Germinal center (tissue), 1 donor: Measurements from ENCODE around the gene ARHGEF28.
A peak's percentile ranks its signal among the peaks of the same experiment; 100 is the strongest.

Experiments used
- DNase-seq: peaks from one replicate; pipeline ENCODE4 v3.0.0; 2012; ENCODE audit warnings: mixed read lengths, low spot score

ARHGEF28 gene

GRCh38 chr5:73900566-73900965, 274.6 kb downstream of the ARHGEF28 start:
- no peak for DNase-seq

DNA sequence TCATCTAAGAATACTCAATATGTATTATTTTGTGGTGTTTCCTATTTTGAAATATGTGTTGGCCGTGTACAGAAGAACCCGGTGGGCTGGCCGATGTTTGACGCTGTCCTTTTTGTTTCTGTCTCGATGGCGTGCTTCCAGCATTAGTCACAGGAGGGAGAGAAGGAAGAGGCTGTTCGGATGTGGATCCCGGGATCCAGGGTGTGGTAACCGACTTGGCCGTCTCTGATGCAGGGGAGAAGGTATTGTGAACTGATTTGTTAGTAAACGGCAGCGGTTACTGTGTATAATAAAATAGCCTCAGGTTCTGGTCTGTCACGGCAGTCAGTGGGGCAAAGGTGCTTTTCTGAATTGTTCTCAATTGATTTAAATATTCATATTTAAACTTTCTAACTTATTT, 275.0 kb downstream of the ARHGEF28 start:
- no peak for DNase-seq

DNA sequence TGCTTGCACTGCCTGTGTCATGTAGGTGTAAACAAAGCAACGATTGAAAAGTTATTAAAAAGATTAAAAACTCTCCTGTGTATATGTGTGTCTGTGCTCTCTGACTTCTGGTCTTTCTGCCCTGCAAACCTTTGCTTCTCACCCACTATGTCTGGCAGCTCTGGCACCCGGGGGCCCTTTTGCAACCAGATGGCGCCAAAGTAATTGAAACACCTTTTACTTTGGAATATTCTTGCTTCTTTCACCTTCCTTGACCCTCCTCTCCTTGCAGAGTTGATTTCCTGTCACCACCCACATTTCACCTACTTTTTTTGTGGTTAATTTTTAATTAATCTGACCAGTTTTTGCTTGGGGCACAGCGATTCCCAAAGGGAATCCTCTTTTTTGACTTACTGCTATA, 275.5 kb downstream of the ARHGEF28 start:
- DNase-seq: no peak

- peak; percentile 21 for DNase-seq
These were observed 276.5 kb downstream of the ARHGEF28 start for GRCh38 chr5:73902327-73903051.

DNA sequence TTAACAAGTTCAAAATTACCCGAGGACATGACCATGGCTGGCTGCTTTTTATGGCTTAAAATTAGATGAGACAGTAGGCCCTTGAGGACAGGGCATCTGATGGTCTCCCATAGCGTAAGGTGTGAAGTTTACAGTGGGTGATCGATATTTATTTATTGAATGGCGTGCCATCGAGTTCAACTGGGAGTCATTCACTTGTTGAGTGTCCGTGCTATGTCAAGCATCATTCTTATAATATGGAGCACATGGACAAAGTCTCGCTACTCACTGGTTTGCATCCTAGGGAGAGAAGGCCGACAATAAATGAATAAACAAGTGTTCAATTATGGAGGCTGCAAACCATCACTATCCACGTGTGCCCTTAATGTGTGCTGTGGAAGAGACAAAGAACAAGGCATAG, 277.2 kb downstream of the ARHGEF28 start:
- no peak for DNase-seq

GRCh38 chr5:73906277-73906676, 280.3 kb downstream of the ARHGEF28 start:
- no peak for DNase-seq

GRCh38 chr5:73907164-73907563, 281.2 kb downstream of the ARHGEF28 start:
- DNase-seq: no peak

GRCh38 chr5:73908395-73908794, 282.4 kb downstream of the ARHGEF28 start:
- DNase-seq: no peak

DNA sequence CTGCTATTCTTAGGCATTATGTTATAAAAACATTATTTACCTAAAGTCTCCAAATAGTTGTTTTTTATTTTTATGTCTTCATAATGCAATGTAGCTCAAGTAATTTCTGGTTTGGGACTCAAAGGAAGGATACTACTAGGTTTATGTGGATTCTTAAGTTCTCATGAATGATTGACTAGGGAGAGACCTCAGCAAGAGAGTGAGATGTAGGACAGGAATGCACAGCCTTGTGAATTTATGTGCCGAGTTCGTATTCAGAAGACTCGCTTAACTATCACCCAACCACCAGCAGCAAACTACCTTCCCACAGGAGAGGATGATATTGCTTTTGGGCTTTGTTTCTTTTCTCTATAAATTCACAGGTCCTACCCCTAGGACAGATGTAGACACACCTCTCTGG, 282.9 kb downstream of the ARHGEF28 start:
- DNase-seq: no peak

DNA sequence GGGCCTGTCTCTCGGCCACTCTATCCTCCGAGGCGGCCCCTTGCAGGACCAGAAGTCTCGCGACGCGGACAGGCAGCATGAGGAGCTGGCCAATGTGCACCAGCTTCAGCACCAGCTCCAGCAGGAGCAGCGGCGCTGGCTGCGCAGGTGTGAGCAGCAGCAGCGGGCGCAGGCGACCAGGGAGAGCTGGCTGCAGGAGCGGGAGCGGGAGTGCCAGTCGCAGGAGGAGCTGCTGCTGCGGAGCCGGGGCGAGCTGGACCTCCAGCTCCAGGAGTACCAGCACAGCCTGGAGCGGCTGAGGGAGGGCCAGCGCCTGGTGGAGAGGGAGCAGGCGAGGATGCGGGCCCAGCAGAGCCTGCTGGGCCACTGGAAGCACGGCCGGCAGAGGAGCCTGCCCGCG, 283.5 kb downstream of the ARHGEF28 start:
- no peak for DNase-seq

DNA sequence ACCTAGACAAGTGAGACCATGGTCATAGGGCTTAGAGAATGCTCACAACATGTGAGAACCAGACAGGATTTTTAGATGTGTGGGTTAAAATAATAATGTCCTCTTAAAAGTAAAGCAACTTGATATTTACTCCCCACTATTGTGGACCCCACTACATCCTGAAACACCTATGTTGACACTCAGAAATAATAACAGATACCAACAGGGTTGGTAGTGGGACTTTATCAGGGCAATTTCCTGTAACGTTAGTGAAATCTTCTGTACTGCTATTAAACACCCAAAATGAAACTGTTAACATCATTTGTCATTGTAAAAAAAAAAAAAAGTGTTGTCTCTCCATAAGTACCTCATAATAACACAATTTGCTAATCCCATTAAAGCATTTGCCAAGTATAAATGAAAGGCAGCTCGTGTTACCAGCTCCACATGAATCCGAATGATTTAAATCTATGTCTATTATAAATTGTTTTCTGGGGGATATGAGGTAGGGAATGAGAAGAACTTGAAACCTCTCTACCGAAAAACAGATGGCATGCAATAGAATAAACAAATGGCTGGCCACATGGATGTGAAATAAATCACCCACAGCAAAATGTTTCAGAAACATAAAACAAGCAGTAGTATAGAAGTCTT, 285.9 kb downstream of the ARHGEF28 start:
- no peak for DNase-seq

DNA sequence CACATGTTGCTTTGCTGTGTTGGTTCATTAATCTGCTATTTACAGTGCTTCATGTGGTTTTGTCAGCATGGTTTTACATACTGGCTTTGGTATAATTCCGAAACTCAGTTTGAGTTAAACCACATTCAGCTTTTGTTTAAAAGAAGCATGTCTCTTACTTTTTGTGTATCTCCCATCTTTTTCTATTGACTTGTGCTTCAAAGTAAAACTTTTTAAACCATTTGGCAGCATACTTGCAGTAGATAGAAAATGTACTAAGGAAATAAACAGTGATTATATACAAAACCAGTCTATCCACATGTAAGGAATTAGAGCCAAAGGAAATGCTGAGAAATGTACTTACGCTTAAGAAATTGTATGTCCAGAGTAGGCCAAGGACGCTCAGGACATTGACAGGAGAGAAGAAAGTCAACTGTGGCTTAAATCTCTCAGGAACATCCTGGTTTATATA, 286.9 kb downstream of the ARHGEF28 start:
- no peak for DNase-seq

DNA sequence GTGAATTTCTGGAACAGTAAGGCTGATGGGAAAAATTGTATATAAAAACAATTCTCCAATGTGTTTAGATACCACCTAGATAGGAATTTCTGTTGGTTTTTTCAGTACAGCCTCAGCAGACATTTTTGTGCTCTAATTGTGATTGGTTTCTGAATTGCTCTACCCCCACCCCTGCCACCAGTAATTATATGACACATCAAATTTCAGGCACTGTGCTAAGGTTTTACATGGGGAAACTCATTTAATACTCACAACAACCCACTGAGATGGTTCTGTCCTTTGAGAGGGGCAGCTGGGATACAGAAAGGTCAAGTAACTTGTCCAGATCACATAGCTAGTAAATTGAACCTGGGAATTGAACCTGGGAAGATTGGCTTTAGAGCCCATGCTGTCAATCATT, 288.0 kb downstream of the ARHGEF28 start:
- DNase-seq: no peak

- DNase-seq: no peak
These were observed 289.3 kb downstream of the ARHGEF28 start for GRCh38 chr5:73915345-73915744.

- DNase-seq: no peak
These were observed 291.4 kb downstream of the ARHGEF28 start for GRCh38 chr5:73917433-73917832.

DNA sequence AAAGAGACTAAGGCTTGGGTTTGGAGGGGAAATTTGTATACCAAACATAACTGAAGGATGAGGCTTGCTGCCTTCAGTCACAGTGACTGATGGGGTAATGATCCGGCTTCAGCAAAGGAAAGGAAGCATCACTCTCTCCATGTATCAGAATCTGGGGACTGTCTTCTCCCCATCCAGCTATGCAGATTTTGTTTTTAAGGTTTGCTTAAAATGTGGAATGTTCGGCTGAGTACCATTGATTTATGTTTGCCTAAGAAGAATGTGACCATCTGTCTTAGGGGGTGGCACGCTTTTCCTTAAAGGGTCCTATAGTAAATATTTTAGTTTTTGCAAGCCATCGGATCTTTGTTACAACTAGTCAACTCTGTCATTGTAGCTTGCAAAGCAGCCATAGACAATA, 291.9 kb downstream of the ARHGEF28 start:
- no peak for DNase-seq

- no peak for DNase-seq
These were observed 292.8 kb downstream of the ARHGEF28 start for GRCh38 chr5:73918791-73919221.

- no peak for DNase-seq
These were observed 295.7 kb downstream of the ARHGEF28 start for GRCh38 chr5:73921741-73922140.

DNA sequence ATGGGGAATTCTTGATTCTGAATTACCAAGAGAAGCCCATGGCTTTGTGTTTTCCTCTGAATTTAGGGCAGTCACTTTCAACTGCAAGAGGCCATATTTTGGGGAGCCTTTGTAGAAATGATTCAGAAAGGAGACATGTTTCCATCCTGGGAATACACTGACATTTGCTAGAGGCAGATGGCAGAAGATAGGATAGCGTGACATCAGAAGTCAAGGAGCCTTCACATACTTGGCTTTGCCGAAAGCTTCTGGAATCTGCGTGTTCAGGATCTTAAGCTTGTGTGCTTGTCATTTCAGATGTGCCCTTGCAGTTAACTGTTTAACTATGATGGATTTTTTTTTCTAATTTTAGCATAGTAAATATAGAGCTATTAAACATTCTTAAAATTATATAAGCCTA, 296.2 kb downstream of the ARHGEF28 start:
- no peak for DNase-seq

- DNase-seq: no peak
These were observed 297.0 kb downstream of the ARHGEF28 start for GRCh38 chr5:73922875-73923557.

DNA sequence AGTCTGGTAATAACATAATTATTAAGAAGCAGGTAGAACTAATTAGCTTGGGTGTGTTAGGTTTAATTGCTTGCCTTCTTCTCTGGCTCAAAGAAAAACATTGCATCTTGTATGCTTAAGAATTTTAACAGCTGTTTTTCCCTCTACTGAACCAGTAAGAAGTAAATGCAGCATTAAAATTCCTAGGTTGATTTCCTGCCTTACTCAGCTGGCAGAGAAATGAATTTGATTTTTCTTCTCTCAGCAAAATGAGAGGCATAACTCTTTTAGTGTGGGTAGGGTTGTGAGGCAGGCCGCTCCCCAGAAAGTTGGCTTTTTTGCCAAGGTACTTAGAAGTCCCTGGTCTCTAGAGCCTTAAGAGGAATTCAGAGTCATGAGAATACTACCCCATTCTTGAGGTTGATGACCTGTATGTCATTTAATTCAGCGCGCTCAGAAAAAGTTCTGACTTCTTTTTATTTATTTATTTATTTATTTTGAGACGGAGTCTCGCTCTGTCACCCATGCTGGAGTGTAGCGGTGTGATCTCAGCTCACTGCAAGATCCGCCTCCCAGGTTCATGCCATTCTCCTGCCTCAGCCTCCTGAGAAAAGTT, 302.6 kb downstream of the ARHGEF28 start:
- no peak for DNase-seq

DNA sequence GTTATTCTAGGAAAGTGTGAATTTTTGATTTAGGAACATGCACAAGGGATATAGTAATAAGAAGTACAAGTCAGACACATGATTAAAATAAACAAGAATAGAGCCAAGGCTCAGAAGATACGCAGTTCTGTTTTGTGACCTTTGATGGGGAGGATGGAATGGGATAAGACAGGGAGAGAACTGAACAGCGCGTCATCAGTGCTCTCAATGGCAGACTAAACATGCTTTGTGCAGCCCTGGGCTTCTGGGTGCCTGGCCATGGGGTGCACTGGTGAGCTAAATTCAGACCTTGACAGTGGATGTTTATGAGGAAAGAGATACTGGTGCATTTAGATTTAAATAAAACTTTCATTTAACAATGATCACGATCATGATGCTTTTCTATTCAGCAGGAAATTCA, 309.7 kb downstream of the ARHGEF28 start:
- DNase-seq: no peak
